SK-N-SH (cell line): ENCODE measurements around the gene EFTUD2. TPM values are rescaled to one million over a fixed set of nuclear protein-coding genes. Genes with fewer than 3 reads are reported as not detected.

ENCODE experiments used
- CTCF ChIA-PET: fragments of 300-600, 350-600 bp; formaldehyde crosslinking; extraction: SDS; loops from one replicate; lab custom pipeline; 2021; lab: Yijun Ruan, JAX
- POLR2A ChIA-PET: fragments of 350-600 bp; sonication (Branson Sonifier 250); formaldehyde crosslinking; extraction: SDS; loops from one replicate; lab custom pipeline; 2020; ENCODE audit warnings: antibody characterized with exemption, inconsistent platforms; lab: Yijun Ruan, JAX
- DNase-seq: peaks from one replicate; pipeline ENCODE4 v3.0.0; 2012
- H2AFZ ChIP-seq: fragments of 200-600 bp; sonication (generic); 2 replicates; pipeline ENCODE4 v1.8.1; 2016; ENCODE audit warnings: antibody characterized with exemption, mild to moderate bottlenecking, low read depth
- H3F3A ChIP-seq: fragments of 200-600 bp; sonication (generic); replicated peaks from 2 replicates; pipeline ENCODE3; 2016; ENCODE audit warnings: antibody characterized with exemption, mild to moderate bottlenecking; ENCODE audit not compliant: insufficient read depth
- H3K27ac ChIP-seq, 2 experiments: fragments of 200-500 bp in 1 of 2; fragments of 200-600 bp in 1 of 2; sonication (Bioruptor generic) in 1 of 2; sonication (generic), shearing (Covaris generic) in 1 of 2; 2 replicates each; pipeline versions ENCODE4 v1.5.1 to v1.6.1; 2014 to 2016; ENCODE audit warnings: low read depth in 2 of 2, inconsistent platforms in 1 of 2, low read length in 1 of 2, mild to moderate bottlenecking in 1 of 2, mixed read lengths in 1 of 2
- H3K27me3 ChIP-seq: fragments of 200-600 bp; sonication (generic), shearing (Covaris generic); 2 replicates; pipeline ENCODE4 v1.6.1; 2016; ENCODE audit warnings: mixed run types; ENCODE audit not compliant: insufficient read depth
- H3K36me3 ChIP-seq, 2 experiments: fragments of 200-500 bp in 1 of 2; fragments of 200-600 bp in 1 of 2; sonication (Bioruptor generic) in 1 of 2; sonication (generic) in 1 of 2; replicated peaks in 1 of 2; 2 replicates each; pipeline versions ENCODE3 to v1.5.1; 2014 to 2016; ENCODE audit warnings: low read length in 1 of 2, mild to moderate bottlenecking in 1 of 2; ENCODE audit not compliant: insufficient read depth in 2 of 2, control insufficient read depth in 1 of 2
- H3K4me1 ChIP-seq, 2 experiments: fragments of 200-500 bp in 1 of 2; fragments of 200-600 bp in 1 of 2; sonication (Bioruptor generic) in 1 of 2; sonication (generic), shearing (Covaris generic) in 1 of 2; 2 replicates each; pipeline versions ENCODE4 v1.5.1 to v1.6.1; 2014 to 2016; ENCODE audit warnings: low read depth in 1 of 2, low read length in 1 of 2, mixed run types in 1 of 2; ENCODE audit not compliant: insufficient read depth in 2 of 2, control insufficient read depth in 1 of 2
- H3K4me2 ChIP-seq: fragments of 200-600 bp; sonication (generic), shearing (Covaris generic); 2 replicates; pipeline ENCODE4 v1.6.1; 2017; ENCODE audit warnings: mixed run types
- H3K4me3 ChIP-seq, 2 experiments: fragments of 200-500 bp in 1 of 2; fragments of 200-600 bp in 1 of 2; sonication (Bioruptor generic) in 1 of 2; sonication (generic), shearing (Covaris generic) in 1 of 2; 2 replicates each; pipeline versions ENCODE4 v1.5.1 to v1.8.1; 2014 to 2016; ENCODE audit warnings: low read depth in 2 of 2, inconsistent platforms in 1 of 2, low read length in 1 of 2, mild to moderate bottlenecking in 1 of 2, mixed read lengths in 1 of 2, moderate library complexity in 1 of 2
- H3K79me2 ChIP-seq: fragments of 200-600 bp; sonication (generic); 2 replicates; pipeline ENCODE4 v1.8.1; 2017; ENCODE audit warnings: mild to moderate bottlenecking; ENCODE audit not compliant: insufficient read depth
- H3K9ac ChIP-seq: fragments of 200-600 bp; sonication (generic); 2 replicates; pipeline ENCODE4 v1.6.1; 2017; ENCODE audit warnings: mixed run types
- H3K9me2 ChIP-seq: fragments of 200-600 bp; sonication (generic); 2 replicates; pipeline ENCODE4 v1.6.1; 2017; ENCODE audit warnings: mixed run types
- H3K9me3 ChIP-seq: fragments of 200-600 bp; sonication (generic); 2 replicates; pipeline ENCODE4 v1.6.1; 2017; ENCODE audit warnings: mixed run types, mild to moderate bottlenecking, moderate library complexity
- H4K20me1 ChIP-seq: fragments of 200-600 bp; sonication (generic); 2 replicates; pipeline ENCODE4 v1.6.1; 2017; ENCODE audit warnings: mild to moderate bottlenecking, mixed run types; ENCODE audit not compliant: insufficient read depth
- EP300 ChIP-seq, 2 experiments: IDR thresholded peaks; 2 replicates each; pipeline versions ENCODE4 v1.4.0 to v1.6.1; 2012; ENCODE audit warnings: borderline replicate concordance in 1 of 2, low read depth in 1 of 2, low read length in 1 of 2
- EZH2phosphoT487 ChIP-seq: fragments of 200-600 bp; sonication (generic); IDR thresholded peaks from 2 replicates; pipeline ENCODE4 v1.6.1; 2017; ENCODE audit warnings: low read depth, mixed run types, mild to moderate bottlenecking, antibody characterized with exemption, moderate library complexity, borderline replicate concordance
- FOSL2 ChIP-seq: IDR thresholded peaks from 2 replicates; pipeline ENCODE4 v1.4.0; 2012; ENCODE audit warnings: low read depth, mild to moderate bottlenecking, moderate library complexity, borderline replicate concordance
- GATA2 ChIP-seq: sonication (generic); formaldehyde crosslinking; IDR thresholded peaks from 2 replicates; pipeline ENCODE4 v1.5.0; 2020; ENCODE audit warnings: mild to moderate bottlenecking, missing genetic modification reagents
- JUND ChIP-seq: IDR thresholded peaks from 2 replicates; pipeline ENCODE4 v1.4.0; 2012
- MEF2A ChIP-seq: IDR thresholded peaks from 2 replicates; pipeline ENCODE4 v1.4.0; 2012; ENCODE audit warnings: low read depth, borderline replicate concordance
- NRF1 ChIP-seq: IDR thresholded peaks from 2 replicates; pipeline ENCODE4 v1.6.1; 2012; ENCODE audit warnings: low read depth, mild to moderate bottlenecking, low read length
- POLR2AphosphoS5 ChIP-seq: IDR thresholded peaks from 2 replicates; pipeline ENCODE4 v1.6.1; 2012; ENCODE audit warnings: low read depth, low read length
- REST ChIP-seq: IDR thresholded peaks from 2 replicates; pipeline ENCODE4 v1.6.1; 2012; ENCODE audit warnings: mild to moderate bottlenecking, low read depth, low read length, moderate library complexity
- RFX5 ChIP-seq: IDR thresholded peaks from 2 replicates; pipeline ENCODE4 v1.6.1; 2012; ENCODE audit warnings: mild to moderate bottlenecking, improper control_type of control experiment, low read length
- ZBTB33 ChIP-seq: IDR thresholded peaks from 2 replicates; pipeline ENCODE4 v1.4.0; 2012; ENCODE audit warnings: low read depth, borderline replicate concordance
- WGBS: methylation state at CpG from one replicate; pipeline ENCODE4 v1.1.6; 2017; ENCODE audit warnings: low lambda C conversion rate; 5-methylcytosine and 5-hydroxymethylcytosine counted together
- polyA plus RNA-seq, 3 experiments: library from polyadenylated mRNA; depleted of rRNA; stranded (reverse); fragments of >200 nt; gene quantifications; 2 replicates each; pipeline ENCODE4 v1.2.3, GENCODE V29; 2012

EFTUD2 gene
- polyA plus RNA-seq, 1 of the 3 experiments (the other 2 are of a cell fraction), result 82.9 TPM

GRCh38 chr17:44932096-44932786 is 33.0 kb upstream of the EFTUD2 start:
- DNase-seq, result peak; percentile 12
- H3K9ac ChIP-seq, result no peak overlapping the region

More at GRCh38 chr17:44932096-44932786, 33.0 kb upstream of the EFTUD2 start:
- TF ChIP-seq REST (no peak), JUND (no peak), MEF2A (no peak), FOSL2 (no peak), GATA2 (CRISPR knock-in tag) (no peak), RFX5 (no peak), ZBTB33 (no peak), NRF1 (no peak), EZH2phosphoT487 (no peak), POLR2AphosphoS5 (no peak), EP300 (IDR thresholded peaks at IDR 0.05; ENCODE audit: borderline replicate concordance in 1 of 2, low read depth in 1 of 2, low read length in 1 of 2) (no peak)
- peaks cover 0 to 21% of the 10 kb centered on the region in 2 experiments; a peak in 1 of 4 replicates for H3K4me1 ChIP-seq
- H2AFZ ChIP-seq, result no peak overlapping the region
- H3K4me3 ChIP-seq, result no peak overlapping the region
- H3K4me2 ChIP-seq, result no peak overlapping the region
- 96% methylated on average over 5 of the region's 8 CpGs for WGBS
- H3K27ac ChIP-seq, result peak overlapping the region in 1 of 2 experiments; percentile 81; a peak in 2 of 4 replicates
- H3K9me2 ChIP-seq, result no peaks in the 10 kb centered on the region
- ChIA-PET CTCF (interaction anchor here (0.8 to 17.2 kb wide), 8 partner anchors 8 to 203 kb away, joined by 3 to 433 read pairs (median 5); partner anchors contain the start of gene ACBD4), POLR2A (interaction anchor here (0.6 to 1.4 kb wide), 4 partner anchors 12 to 151 kb away, joined by 3 to 4 read pairs (median 4); no protein-coding TSS in a partner anchor)
- peaks cover 7% of the 10 kb centered on the region for H3F3A ChIP-seq
- H4K20me1 ChIP-seq, result no peaks in the 10 kb centered on the region; the same call in 1 of the 2 replicates
- no peaks in the 10 kb centered on the region for H3K27me3 ChIP-seq
- H3K36me3 ChIP-seq, result peaks cover 14 to 55% of the 10 kb centered on the region in 2 experiments
- peaks cover 16% of the 10 kb centered on the region for H3K79me2 ChIP-seq
- H3K9me3 ChIP-seq, result no peaks in the 10 kb centered on the region
